K562 (cell line): ENCODE measurements around the gene ZNF18. TPM values are rescaled to one million over a fixed set of nuclear protein-coding genes. Genes with fewer than 3 reads are reported as not detected.
A peak's percentile ranks its signal among the peaks of the same experiment; 100 is the strongest.

Experiments used
- CHD2 ChIP-seq: IDR thresholded peaks from 2 replicates; pipeline ENCODE4 v1.6.1; 2011; ENCODE audit warnings: low read depth, low read length
- HDGF ChIP-seq: fragments of 450-650 bp; IDR thresholded peaks from 2 replicates; pipeline ENCODE4 v1.6.1; 2016
- HMGXB4 ChIP-seq: sonication (generic); formaldehyde crosslinking; IDR thresholded peaks from 2 replicates; pipeline ENCODE4 v1.8.1; 2023; ENCODE audit warnings: mild to moderate bottlenecking, missing genetic modification reagents
- MTF1 ChIP-seq: fragments of 250-450 bp; sonication (Bioruptor Pico); IDR thresholded peaks from 2 replicates; pipeline ENCODE4 v1.9.0; 2021; ENCODE audit warnings: moderate library complexity, mild to moderate bottlenecking, inconsistent platforms, borderline replicate concordance
- MXD1 ChIP-seq: fragments of 250-450 bp; sonication (Bioruptor Pico); IDR thresholded peaks from 2 replicates; pipeline ENCODE4 v1.8.0; 2021; ENCODE audit warnings: borderline replicate concordance, mild to moderate bottlenecking, moderate library complexity; ENCODE audit not compliant: poor library complexity, severe bottlenecking
- PHB ChIP-seq: fragments of 250-450 bp; sonication (Bioruptor Pico); IDR thresholded peaks from 2 replicates; pipeline ENCODE4 v1.5.0; 2021
- PTBP1 ChIP-seq: fragments of 200-400 bp; formaldehyde crosslinking; IDR thresholded peaks from 2 replicates; pipeline ENCODE4 v1.6.1; 2017; ENCODE audit warnings: low read depth, low read length
- SAP30 ChIP-seq: fragments of 200-600 bp; sonication (generic); IDR thresholded peaks from 2 replicates; pipeline ENCODE4 v1.6.1; 2012; ENCODE audit warnings: borderline replicate concordance, low read depth, mild to moderate bottlenecking, moderate library complexity, low read length, control low read depth, inconsistent platforms; ENCODE audit not compliant: insufficient read depth, poor library complexity, severe bottlenecking
- SMARCA4 ChIP-seq: fragments of 450-650 bp; IDR thresholded peaks from 2 replicates; pipeline ENCODE4 v1.6.1; 2016
- SNRNP70 ChIP-seq: fragments of 200-400 bp; formaldehyde crosslinking; optimal IDR thresholded peaks from 2 replicates; pipeline ENCODE3; 2017; ENCODE audit warnings: low read depth, low read length
- TAF1 ChIP-seq: IDR thresholded peaks from 2 replicates; pipeline ENCODE4 v1.6.1; 2011; ENCODE audit warnings: mild to moderate bottlenecking, low read length, moderate library complexity; ENCODE audit not compliant: insufficient read depth, control insufficient read depth, severe bottlenecking; ENCODE audit errors: extremely low read depth
- TBL1XR1 ChIP-seq, 2 experiments: IDR thresholded peaks; 2 replicates each; pipeline ENCODE4 v1.6.1; 2012; ENCODE audit warnings: improper control_type of control experiment in 2 of 2, low read length in 2 of 2, mild to moderate bottlenecking in 1 of 2
- TCF7 ChIP-seq: sonication (generic); IDR thresholded peaks from 2 replicates; pipeline ENCODE4 v1.6.1; 2016; ENCODE audit warnings: antibody characterized with exemption, borderline replicate concordance
- TOE1 ChIP-seq, 2 experiments: fragments of 450-650 bp in 1 of 2; sonication (generic) in 1 of 2; formaldehyde crosslinking in 1 of 2; IDR thresholded peaks; 2 replicates each; pipeline versions ENCODE4 v1.7.1 to v1.8.0; 2016 to 2022; ENCODE audit warnings: borderline replicate concordance in 2 of 2, mild to moderate bottlenecking in 2 of 2, antibody characterized with exemption in 1 of 2, inconsistent platforms in 1 of 2, low read depth in 1 of 2, missing genetic modification reagents in 1 of 2, moderate library complexity in 1 of 2
- TRIM24 ChIP-seq, 2 experiments: fragments of 450-650 bp; IDR thresholded peaks; 2 replicates each; pipeline ENCODE4 v1.6.1; 2016
- ZBTB1 ChIP-seq: sonication (generic); formaldehyde crosslinking; IDR thresholded peaks from 2 replicates; pipeline ENCODE4 v1.8.1; 2023; ENCODE audit warnings: missing genetic modification reagents, low read depth, mild to moderate bottlenecking, borderline replicate concordance
- ZNF274 ChIP-seq: IDR thresholded peaks from 2 replicates; pipeline ENCODE4 v1.6.1; 2011; ENCODE audit warnings: low read depth, mild to moderate bottlenecking, low read length, moderate library complexity, borderline replicate concordance
- ZNF431 ChIP-seq: sonication (generic); formaldehyde crosslinking; IDR thresholded peaks from 2 replicates; pipeline ENCODE4 v1.8.0; 2022; ENCODE audit warnings: mild to moderate bottlenecking, missing genetic modification reagents
- ZNF778 ChIP-seq: fragments of 450-650 bp; formaldehyde crosslinking; IDR thresholded peaks from 2 replicates; pipeline ENCODE4 v1.4.0; 2020; ENCODE audit warnings: mild to moderate bottlenecking, moderate library complexity
- polyA plus RNA-seq, 8 experiments: library from polyadenylated mRNA; depleted of rRNA in 4 of 8; stranded (reverse) in 5 of 8; unstranded in 3 of 8; fragments of >200 nt; fragmentation: Nextera tagmentation in 2 of 8; fragmentation: Illumina TruSeq in 1 of 8; extraction: Ambion mirVana in 2 of 8; extraction: Trizol in 1 of 8; gene quantifications; 2 replicates each; pipeline versions ENCODE4 v1.2.1 to v1.2.3, GENCODE V29; 2011 to 2014; ENCODE audit warnings: inconsistent platforms in 1 of 8, missing spikeins in 1 of 8
- total RNA-seq, 7 experiments: library from RNA; depleted of rRNA in 6 of 7; stranded (reverse); fragments of >200 nt in 6 of 7; fragmentation: Illumina TruSeq in 2 of 7; extraction: Trizol in 2 of 7; gene quantifications; 2 replicates each; pipeline versions ENCODE4 v1.2.1 to v1.2.3, GENCODE V29; 2011 to 2021; ENCODE audit warnings: low replicate concordance in 1 of 7
- TF ChIP-seq, protein P1 (sequence below): sonication (generic); formaldehyde crosslinking; IDR thresholded peaks from 2 replicates; pipeline ENCODE4 v1.8.0; 2022; ENCODE audit warnings: mild to moderate bottlenecking, missing genetic modification reagents
- TF ChIP-seq, protein P2 (sequence below): fragments of 250-450 bp; sonication (Bioruptor Pico); IDR thresholded peaks from 2 replicates; pipeline ENCODE4 v1.5.1; 2021; ENCODE audit warnings: mild to moderate bottlenecking
- TF ChIP-seq, protein P3 (sequence below): fragments of 250-450 bp; sonication (Bioruptor Pico); IDR thresholded peaks from 2 replicates; pipeline ENCODE4 v1.4.0; 2020

The ZNF18 gene
- total and polyA plus RNA-seq, 9 of the 15 experiments (the other 6 are each of a cell fraction or from before 2014, with no cell fraction given), result 1.1 to 5.0 (median 3.4) TPM

GRCh38 chr17:12020642-12021622, 23.7 kb upstream of the ZNF18 start, which contains the start of gene MAP2K4 (continued):
- TF ChIP-seq, protein P1, sequence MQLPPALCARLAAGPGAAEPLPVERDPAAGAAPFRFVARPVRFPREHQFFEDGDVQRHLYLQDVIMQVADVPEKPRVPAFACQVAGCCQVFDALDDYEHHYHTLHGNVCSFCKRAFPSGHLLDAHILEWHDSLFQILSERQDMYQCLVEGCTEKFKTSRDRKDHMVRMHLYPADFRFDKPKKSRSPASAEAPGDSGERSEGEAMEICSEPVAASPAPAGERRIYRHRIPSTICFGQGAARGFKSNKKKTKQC (CRISPR knock-in tag), result no peak
- TF ChIP-seq TOE1 (IDR thresholded peaks at IDR 0.05; ENCODE audit: borderline replicate concordance) (no peak), TOE1 (CRISPR knock-in tag; IDR thresholded peaks at IDR 0.05; ENCODE audit: borderline replicate concordance, low read depth) (no peak), HDGF (no peak), TAF1 (peak; percentile 66), CHD2 (no peak), TRIM24 (IDR thresholded peaks at IDR 0.05) (no peak), ZNF778 (CRISPR knock-in tag) (no peak), ZBTB1 (CRISPR knock-in tag) (no peak), TBL1XR1 (IDR thresholded peaks at IDR 0.05; ENCODE audit: low read length in 2 of 2) (no peak), HMGXB4 (CRISPR knock-in tag) (no peak), PHB (CRISPR knock-in tag) (no peak), ZNF431 (CRISPR knock-in tag) (no peak), ZNF274 (no peak), MTF1 (CRISPR knock-in tag) (no peak), PTBP1 (no peak), TCF7 (no peak), SNRNP70 (no peak), SMARCA4 (no peak), MXD1 (CRISPR knock-in tag) (no peak), SAP30 (no peak)
- TF ChIP-seq, protein P2, sequence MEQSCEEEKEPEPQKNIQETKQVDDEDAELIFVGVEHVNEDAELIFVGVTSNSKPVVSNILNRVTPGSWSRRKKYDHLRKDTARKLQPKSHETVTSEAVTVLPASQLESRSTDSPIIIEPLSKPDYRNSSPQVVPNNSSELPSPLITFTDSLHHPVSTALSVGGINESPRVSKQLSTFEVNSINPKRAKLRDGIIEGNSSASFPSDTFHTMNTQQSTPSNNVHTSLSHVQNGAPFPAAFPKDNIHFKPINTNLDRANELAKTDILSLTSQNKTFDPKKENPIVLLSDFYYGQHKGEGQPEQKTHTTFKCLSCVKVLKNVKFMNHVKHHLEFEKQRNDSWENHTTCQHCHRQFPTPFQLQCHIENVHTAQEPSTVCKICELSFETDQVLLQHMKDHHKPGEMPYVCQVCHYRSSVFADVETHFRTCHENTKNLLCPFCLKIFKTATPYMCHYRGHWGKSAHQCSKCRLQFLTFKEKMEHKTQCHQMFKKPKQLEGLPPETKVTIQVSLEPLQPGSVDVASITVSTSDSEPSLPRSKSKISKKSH, result no peak
- TF ChIP-seq, protein P3, sequence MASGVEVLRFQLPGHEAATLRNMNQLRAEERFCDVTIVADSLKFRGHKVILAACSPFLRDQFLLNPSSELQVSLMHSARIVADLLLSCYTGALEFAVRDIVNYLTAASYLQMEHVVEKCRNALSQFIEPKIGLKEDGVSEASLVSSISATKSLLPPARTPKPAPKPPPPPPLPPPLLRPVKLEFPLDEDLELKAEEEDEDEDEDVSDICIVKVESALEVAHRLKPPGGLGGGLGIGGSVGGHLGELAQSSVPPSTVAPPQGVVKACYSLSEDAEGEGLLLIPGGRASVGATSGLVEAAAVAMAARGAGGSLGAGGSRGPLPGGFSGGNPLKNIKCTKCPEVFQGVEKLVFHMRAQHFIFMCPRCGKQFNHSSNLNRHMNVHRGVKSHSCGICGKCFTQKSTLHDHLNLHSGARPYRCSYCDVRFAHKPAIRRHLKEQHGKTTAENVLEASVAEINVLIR (CRISPR knock-in tag), result no peak
